Left forelimb (tissue), 1 donor: ENCODE results near the gene INHBB.
A peak's percentile ranks its signal among the peaks of the same experiment; 100 is the strongest.
"Not testable (repeated sequence)": the region's sequence is repeated elsewhere in the genome, so short reads cannot be mapped to it uniquely, and the experiment has no call there.

Experiments used
- DNase-seq: peaks from one replicate; pipeline ENCODE4 v3.0.0-alpha.2; 2018; ENCODE audit warnings: low spot score

Gene INHBB

DNA sequence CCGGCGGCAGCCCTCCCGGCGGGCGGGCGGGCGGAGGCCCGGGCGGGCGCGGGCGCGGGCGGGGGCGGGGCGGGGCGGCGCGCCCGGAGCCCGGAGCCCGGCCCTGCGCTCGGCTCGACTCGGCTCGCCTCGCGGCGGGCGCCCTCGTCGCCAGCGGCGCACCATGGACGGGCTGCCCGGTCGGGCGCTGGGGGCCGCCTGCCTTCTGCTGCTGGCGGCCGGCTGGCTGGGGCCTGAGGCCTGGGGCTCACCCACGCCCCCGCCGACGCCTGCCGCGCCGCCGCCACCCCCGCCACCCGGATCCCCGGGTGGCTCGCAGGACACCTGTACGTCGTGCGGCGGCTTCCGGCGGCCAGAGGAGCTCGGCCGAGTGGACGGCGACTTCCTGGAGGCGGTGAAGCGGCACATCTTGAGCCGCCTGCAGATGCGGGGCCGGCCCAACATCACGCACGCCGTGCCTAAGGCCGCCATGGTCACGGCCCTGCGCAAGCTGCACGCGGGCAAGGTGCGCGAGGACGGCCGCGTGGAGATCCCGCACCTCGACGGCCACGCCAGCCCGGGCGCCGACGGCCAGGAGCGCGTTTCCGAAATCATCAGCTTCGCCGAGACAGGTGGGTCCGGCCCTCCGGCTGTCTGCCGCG, at the start of gene INHBB:
INHBB (plus strand) TSS at position 111 of the 641 bp plus-strand sequence; CDS start at position 164, 53 bp downstream.
- DNase-seq: no peak

DNA sequence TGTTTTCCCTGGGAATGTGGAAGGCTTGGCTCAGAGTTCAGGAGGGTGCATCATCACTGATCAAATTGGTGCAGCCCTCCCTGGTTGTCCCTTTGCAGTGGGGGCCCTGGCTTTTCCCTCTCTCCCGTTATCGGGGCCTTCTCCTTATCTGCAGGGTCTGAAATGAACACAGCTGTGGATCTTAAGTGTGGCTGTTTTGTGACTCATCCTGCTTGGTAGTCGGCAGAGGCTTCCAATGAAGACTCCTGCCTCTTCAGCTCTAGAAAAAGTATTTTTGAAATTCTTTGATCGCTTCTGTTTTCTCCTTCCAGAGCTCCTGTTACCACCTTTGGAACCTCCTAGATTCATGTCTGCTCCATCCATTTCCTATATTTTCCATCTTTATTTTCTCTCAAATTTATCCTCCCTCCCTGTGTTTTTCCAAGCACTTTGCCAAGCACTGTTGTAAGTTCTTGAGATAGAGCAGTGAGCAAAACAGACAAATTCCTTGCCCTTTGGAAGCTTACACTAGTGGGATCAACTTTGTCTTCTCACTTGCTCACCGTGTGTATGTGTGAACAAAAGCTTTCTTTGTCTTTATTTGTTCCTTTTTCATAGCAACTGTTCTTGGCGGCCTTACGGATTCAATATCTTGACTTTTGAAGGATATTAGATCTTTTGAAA, 47.6 kb upstream of the INHBB start:
- DNase-seq: peak; percentile 30

DNA sequence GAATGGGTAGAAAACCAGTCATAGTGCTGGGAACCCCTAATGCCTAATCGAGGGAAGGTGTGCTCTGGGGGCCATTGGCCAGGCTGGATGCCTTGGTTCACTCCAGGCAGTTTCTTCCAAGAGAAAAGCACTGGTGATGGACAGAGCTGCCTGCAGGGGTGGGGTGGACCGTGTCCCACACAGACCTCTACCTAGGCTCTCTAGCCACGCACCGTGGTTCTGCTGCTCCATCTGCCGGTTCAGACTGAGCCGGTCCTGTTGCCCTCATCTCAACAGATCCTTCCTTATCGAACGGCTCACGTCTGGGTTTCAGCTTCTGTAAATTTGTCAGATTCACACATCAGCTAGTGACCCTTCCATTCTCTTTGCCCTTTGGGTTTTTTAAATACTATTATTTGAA, 46.9 kb upstream of the INHBB start:
- DNase-seq: peak; percentile 51

DNA sequence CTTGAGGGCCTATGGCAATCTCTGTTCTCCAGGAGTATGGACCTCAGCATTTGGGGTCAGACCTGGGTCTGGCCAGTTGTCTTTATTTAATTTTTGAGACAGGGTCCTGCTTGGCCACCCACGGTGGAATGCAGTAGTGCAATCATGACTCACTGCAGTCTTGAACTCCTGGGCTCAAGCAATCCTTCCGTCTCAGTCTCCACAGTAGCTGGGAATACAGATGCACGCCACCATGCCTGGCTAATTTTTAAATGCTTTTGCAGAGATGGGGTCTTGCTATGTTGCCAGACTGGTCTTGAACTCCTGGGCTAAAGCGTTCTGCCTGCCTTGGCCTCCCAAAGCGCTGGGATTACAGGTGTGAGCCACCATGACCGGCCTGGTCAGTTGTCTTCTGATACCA, 46.4 kb upstream of the INHBB start:
- peak; percentile 37 for DNase-seq

DNA sequence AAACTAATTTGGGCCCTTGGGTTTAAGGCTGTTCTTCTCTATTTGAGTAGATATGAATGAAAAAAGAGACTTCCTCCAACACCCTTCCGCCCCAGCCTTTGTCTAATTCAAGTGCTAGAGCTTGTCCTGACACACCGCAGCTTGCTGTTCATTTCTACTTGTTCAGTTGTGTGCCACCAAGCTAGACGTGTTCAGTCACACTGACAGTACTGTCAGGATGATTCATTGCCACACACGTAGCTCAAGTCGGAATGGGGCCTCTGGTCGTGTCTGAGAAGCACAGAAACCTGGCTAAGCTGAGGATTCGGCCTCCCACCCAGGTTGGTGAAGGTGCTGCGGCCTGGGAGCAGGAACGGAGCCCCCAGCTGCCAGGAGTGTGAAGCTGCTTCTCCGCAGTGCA, 45.6 kb upstream of the INHBB start:
- peak; percentile 22 for DNase-seq

DNA sequence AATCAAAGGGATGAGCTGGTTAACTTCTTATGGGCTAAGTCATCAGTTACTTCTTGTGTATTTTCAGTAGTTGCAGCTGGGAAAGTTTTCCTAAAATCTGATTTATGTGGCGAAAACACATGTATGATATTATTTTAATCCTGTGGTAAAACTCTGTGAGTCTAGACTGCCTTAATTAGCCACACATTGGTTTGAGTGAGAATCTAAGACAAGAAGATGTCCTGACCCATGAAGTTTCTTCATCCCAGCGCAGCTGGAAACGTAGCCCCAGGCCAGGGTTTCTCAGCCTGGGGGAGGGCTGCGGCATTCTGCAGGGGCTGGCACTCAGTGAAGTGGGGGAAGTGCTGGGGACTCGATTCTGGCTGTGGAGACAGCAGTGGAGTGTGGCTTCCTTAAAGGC, 44.7 kb upstream of the INHBB start:
- peak; percentile 28 for DNase-seq

DNA sequence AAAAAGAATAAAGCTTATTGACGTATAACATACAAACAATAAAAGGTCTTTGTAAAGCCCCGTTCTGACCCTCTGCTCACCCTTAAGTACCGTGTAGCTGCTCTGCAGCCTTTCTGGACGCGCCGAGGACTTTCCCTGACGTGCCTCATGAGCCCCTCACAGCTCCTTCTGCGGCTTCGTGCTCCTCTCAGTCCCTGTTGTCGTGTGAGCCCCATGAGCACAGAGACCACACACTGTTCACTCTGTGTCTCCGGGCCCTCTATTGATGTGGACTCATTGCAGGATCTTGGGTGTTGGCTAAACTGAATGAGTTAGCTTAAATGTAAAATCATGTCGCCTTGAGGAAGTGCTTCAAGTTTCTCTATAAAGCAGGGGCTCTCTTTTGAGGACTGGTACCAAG, 43.6 kb upstream of the INHBB start:
- DNase-seq: peak; percentile 25

DNA sequence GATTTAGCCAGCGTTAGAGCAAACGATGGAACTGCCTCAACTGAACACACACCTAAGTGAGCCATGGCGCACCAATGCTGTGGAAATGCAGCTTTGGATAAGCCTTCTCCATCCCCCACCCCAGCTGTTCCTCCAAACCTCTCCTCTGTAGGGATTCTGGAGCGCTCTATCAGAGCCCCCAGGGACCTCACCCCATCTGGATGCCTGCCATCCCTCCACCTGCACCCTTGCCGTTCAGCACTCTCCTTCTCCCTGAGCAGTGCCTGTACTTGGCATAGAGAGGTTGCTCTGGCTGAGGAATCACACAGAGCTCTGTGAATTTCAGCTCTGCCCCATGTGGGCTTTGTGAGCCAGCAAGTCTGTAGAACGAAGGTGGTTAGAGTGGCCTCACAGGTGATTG, 42.8 kb upstream of the INHBB start:
- DNase-seq: peak; percentile 26

DNA sequence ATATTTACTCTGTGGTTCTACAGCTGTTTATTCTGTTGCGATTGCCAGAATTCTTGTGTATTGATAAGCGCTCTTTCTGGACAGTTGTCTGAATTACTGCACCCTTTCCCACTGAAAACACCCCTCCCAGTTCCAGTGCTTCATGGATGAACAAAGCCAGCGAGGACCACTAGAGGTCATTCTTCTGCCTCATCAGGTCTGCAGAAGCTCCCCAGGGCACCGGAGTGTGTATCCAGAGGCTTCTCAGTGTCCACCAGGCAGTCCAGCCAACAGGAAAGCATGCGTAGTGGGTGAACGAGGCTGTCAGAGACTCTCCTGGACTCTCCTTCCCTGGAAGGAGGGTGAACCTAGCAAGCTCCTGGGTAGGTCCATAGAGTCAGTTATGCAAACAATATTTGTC, 40.6 kb upstream of the INHBB start:
- DNase-seq: peak; percentile 28

DNA sequence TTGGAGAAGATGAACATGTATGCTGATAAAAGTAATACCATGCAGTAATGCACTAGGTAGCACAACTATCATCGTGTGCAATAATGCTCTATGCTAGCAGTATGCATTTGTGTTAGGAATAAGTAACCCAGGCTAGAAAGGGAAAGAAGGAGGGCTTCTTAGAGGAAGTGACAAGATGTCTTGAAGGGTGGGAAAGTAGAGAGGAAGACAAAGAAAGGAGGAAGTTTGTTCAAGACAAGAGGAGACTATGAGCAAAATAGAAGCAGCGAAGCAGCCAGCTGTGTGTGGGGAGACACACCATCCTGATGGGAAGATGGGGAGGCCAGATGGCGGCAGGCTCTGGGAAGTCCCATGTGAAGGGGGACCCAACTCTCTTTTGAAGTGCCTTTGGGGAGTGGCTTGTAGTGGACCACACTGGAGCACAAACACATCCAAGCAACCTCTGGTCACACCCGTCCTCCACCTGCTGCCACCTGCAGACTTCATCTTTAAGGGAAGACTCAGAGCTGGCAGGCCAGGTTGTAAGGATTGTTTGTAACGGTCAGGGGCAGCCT, 39.9 kb upstream of the INHBB start:
- DNase-seq: peak; percentile 42

DNA sequence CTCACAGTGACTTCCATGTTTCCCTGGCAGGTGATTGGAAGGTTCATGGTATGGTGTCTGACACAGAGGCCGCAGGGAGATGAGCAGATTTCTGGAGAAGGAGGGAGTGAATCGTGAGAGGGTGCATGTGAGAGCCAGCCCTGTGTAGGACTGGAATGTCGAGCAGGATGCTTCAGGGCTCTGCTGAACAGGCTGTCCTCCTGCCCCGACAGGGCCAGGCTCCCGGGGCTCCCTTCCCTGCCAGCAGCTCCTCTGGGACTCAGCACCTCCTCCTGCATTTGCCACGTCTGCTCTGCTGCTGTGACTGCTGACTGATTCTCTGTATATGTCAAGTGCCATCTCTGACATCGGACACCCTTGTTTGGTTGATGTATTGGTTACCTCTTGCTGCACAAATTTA, 38.5 kb upstream of the INHBB start:
- peak; percentile 38 for DNase-seq

DNA sequence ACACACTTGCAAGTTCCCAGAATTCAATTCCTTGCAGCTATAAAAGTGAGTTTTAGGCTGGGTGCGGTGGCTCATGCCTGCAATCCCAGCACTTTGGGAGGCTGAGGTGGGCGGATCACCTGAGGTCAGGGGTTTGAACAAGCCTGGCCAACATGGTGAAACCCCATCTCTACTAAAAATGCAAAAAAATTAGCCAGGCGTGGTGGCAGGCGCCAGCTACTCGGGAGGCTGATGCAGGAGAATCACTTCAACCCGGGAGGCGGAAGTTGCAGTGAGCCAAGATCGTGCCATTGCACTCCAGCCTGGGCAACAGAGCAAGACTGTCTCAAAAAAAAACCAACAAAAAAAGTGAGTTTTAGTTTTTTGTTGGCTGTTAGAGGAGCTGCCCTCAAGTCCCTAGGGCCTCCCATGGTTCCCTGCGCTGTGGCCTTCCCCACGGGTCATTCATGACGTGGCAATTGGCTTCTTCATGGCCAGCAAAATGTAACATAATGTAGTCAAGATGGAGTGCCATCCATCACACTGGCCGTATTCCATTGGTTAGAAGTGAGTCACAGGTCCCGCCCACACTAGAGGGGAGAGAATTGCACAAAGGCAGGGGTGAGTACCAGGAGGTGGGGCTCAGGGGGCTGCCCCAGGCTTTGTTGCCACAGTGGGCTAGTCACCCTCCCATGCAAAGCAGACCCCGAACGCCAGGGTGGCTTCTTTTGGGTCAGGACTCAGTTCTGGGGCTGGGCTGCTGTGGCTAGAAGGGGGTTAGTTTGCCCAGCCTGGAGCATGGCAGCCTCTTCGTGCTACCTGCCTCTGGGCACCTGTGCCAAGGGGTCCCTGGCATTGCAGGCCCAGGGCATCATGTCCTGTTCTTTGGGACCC, 37.7 kb upstream of the INHBB start:
- DNase-seq: peak; percentile 34

DNA sequence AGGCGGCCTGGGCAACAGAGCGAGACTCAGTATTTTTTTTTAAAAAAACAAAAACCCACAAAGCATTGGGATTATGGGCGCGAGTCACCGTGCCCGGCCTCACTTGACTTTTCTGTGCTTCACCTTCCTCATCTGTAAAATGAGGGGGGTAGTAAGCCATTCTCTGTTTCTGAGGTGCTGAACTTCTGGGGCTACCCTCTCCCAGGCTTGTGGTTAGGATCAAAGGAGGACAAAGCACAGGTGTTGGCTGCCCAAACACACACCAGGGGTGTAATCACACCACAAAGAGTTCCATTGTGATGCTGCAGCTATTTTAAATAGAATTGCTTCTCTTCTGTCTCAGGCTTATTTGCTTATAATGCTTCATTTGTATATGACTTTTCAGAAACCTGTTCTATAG, 35.8 kb upstream of the INHBB start:
- DNase-seq: no peak

DNA sequence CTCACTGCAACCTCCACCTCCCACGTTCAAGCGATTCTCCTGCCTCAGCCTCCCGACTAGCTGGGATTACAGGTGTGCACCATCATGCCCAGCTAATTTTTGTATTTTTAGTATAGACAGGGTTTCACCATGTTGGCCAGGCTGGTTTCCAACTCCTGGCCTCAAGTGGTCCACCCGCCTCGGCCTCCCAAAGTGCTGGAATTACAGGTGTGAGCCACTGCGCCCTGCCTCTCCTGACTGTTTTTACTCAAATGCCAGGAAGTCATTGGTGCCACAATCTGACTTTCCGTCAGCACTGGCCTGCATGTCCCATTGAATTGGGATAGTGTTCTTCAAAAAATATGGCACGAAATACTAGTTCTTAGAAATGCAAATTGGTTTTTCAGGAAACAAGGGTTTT, 35.1 kb upstream of the INHBB start:
- not testable (repeated sequence) for DNase-seq

DNA sequence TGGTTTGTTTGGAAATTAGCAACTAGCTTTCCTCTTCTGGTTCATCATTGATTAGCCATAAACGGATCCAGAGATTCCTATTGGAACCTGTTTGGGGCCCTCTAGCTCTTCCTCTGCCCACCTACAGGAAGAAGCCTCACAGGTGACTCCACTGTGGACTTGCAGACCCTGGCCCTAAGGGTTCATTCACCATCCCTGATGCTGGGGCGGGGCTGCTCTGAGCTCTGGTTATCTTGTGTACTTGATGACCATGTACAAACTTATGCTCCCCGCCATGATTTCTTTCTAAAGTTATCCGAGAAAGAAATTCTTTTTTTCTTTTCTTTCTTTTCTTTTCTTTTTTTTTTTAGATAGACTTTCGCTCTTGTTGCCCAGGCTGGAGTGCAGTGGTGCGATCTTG, 33.9 kb upstream of the INHBB start:
- no peak for DNase-seq

DNA sequence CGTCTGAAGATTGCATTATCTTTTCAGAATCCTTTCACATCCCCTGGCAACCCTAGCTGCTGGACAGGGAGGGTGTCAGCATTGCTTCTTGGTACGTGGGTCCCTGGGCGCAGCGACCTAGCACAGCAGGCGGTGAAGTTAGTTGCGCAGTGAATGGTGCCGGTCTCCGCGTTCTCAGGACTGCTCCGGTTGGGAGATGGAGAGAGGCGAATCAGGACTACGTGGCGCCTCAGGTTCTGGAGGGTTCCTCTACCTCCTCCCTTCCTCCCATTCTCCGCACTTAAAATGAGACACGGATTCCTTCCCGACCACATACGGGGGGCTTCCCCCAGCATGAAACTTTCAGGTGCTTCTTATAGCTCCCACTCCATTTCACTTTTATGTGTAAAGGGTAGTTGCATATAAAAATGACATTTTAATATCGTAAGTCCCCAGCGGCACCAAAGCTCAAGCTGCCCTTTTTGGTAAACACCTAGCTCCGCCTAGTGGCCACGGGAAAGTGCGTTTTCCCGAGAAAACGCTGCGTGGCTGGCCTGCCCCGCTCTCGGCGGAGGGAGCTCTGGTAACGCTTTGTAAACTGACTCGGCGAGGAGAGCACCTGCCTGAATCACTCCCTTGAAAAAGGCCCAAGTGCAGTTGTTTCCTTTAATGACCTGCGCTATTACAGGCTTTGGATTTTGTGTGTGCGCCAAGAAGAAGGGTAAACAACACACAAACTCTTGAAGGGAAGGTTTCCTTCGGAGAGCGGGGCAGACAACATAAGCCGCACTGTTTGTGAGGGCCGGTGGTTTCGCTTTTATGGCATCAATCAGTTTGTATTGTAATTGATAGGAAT, 32.9 kb upstream of the INHBB start:
- DNase-seq: peak; percentile 88

DNA sequence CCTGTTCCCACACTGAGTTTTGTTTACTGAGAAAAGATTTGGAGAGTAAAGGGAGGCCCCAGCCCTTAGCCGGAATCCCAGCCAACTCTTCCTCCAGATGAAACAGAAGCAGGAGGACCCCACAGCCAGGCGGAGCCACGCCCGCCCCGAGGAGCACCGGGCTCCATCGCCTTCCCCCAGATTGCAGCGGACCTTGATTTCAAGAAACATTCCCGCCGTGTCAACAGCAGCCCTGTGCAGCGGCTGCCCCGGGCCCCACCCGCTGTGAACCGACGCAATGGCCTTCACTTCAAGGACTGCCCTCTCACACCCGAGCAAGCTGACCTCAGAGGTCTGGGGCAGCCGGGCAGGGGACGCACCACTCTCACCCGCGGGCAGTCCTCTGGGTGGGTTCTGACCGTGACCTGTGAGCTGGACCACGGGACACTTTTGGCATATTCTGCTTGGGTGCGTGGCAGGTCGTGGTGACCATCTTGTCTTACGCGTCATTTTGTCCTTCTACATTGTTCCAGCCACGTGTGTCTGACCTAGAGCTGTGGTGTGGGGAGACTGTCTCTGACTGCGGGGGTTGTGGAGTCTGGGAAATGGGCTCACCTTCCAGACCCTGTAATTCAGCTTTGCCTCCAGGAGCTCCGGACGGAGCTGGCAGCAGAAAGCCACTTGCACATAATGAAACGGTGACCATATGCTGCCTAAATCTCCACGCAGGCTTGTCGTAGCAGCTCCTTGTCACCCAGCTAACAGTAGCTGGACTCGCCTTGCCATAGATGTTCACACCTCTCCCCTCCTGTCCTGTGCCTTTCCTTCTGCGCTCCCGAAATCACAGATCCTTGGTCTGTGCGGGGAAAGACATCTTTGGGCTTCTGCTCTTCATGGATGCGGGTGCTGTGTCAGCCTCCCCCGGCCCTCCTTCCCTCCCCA, 32.0 kb upstream of the INHBB start:
- no peak for DNase-seq

DNA sequence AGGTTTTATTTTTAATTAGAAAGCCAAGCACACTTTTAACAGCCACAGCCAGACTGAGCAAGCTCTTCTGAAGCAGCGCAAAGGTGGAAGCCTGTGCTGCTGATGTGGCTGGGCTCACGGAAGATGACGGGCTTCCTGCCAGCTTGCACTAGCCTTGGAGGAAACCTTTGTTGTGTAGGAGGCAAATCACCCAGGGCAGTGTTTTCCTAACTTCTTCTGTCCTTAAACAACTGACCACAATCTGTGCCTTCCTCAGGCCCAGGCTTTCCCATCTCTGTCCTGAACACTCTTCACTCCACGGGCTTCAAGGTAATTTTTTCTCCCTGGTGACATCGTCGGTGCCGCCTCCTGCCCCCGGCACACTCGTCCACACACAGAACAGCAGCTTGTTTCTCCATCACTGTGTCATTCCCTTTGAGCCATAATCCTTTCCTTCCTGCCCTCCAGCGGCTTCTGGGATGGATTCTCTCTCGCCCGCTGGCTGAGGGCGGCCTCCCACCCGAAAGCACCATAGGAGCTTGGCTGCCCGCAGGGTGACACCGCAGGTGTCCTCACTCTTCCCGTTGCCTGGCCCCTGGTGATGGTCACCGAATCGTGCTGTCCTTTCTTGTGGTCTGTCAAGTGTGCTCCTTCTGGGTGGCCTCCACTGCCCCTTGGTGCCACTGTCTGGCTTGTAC, 31.1 kb upstream of the INHBB start:
- DNase-seq: no peak

DNA sequence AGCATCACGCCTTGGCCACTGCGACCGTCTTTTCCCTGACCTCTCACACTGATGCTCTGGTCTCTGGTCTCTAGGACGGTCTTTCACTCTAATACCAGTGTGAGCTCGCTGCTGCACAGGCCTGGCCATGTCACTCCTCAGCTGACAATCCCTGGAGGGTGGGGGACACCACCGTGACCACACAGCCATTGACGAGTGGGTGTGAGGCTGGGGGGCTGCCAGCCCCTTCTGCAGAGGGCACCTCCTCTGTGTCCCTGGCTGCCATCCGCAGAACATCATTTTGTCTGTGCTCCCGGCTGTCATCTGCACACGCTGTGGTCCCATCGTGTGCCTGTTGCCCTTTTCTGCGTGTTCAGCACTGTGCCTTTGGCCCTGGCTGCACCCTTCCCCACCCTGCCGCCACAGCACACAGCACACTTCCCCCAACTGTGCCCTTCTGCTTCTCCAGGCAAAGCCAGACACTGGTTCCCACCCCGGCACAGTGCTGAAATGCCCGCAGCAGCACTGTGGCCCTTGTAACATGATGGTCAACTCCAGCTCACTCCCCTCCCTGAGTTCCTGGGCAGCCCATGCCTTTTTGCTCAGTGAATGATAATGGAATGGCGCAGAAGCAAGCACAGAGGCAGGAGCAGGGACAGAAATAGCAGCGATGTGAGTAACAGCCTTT, 30.4 kb upstream of the INHBB start:
- no peak for DNase-seq

DNA sequence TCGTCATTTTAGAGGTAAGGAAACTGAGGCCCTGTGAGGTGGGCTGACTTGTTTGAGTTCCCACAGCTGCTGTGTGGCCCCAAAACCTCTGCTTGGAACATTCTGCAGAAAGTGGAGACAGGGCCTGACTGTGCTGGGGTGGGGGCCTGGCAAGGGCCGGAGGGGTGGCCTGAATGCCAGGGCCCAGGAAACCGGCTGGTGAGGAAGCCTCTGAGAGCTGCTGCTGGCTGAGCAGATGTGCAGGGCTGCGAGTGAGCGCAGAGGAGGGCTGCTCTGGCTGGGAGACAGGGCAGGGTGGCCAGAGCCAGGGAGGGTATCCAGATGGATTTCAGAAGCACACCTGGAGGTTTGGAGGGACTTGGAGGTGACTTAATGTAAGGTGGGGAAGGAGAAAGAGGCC, 29.9 kb upstream of the INHBB start:
- DNase-seq: no peak
